ENCODE results near the gene KIDINS220.
"Not testable (repeated sequence)": the region's sequence is repeated elsewhere in the genome, so short reads cannot be mapped to it uniquely, and the experiment has no call there.

KIDINS220 gene

GRCh38 chr2:8750221-8750620 is 87.2 kb downstream of the KIDINS220 start:
- no peak for DNase-seq

GRCh38 chr2:8743261-8743660 is 94.2 kb downstream of the KIDINS220 start:
- no peak for DNase-seq

- DNase-seq: no peak
Measured at GRCh38 chr2:8740136-8740535, 97.3 kb downstream of the KIDINS220 start.

GRCh38 chr2:8737571-8738175 is 99.7 kb downstream of the KIDINS220 start:
- no peak for DNase-seq

- no peak for DNase-seq
Measured at GRCh38 chr2:8732601-8733000, 104.8 kb downstream of the KIDINS220 start.

- no peak for DNase-seq
Measured at GRCh38 chr2:8729939-8730338, 107.5 kb downstream of the KIDINS220 start.

DNA sequence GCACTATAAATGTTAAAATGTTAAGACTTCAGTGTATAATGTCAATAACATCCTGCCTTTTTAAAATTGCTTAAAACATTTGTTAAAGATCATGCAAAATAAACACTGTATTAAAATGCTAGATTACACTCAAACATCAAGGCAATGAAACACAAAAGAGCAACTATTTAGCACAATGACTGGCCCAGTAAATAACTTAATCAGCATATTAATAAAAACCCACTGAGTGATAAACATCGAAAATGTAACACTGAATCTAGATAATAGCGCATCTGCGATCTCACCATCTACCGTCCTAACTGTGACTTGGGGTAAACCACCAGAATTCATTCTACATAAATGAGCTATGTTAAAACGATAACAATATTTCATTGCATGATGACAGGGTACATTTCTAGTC is 108.3 kb downstream of the KIDINS220 start:
- DNase-seq: not testable (repeated sequence)

DNA sequence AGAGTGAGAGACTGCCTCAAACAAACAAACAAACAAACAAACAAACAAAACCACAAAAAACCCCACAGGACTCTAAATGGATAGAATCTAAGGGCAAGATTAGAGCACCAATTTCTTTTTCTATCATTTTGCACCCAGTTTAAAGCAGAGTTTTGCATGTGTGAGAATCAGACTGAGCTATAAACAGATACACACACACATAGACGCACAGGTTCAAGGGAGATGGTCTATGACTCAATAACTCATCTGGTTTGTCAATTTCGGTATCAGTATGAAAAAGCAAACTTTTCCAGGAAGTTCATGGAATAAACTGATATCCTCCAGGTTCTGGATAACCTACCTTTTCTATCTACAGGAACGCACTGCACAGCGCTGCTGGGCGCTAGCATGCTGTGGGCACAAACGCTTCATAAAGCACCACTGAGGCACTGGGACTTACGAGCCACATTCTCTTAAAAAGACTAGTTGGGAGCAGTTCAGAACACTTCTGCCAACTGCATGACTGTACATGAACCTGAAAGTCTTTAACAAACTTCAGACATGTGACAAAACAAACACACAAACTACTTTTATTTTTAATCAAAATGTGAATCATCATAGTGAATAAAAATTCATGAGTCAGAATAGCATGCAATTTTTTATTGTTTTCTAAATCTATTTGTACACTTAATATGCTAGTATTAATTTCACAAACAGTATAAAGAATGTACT is 109.0 kb downstream of the KIDINS220 start:
- DNase-seq: no peak

DNA sequence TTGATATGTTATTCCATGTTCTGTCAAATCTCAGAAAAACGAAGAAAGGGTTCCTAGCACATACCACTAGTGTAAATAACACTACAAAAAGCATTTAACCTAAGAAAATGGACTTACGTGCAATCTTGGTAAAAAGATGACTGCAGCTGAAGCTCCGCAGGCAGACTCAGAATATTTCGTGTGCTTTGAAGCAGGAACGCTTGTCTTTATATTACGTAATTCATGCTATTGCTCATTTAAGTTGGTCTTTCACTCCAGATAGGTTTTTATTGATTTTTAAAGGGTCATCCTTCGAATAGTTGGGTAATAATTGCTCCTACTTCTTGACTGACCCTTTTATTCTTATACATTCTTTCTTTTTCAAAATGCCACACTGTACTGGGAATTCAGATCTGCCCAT is 111.6 kb downstream of the KIDINS220 start:
- no peak for DNase-seq

GRCh38 chr2:8722986-8723385 is 114.4 kb downstream of the KIDINS220 start:
- DNase-seq: no peak

DNA sequence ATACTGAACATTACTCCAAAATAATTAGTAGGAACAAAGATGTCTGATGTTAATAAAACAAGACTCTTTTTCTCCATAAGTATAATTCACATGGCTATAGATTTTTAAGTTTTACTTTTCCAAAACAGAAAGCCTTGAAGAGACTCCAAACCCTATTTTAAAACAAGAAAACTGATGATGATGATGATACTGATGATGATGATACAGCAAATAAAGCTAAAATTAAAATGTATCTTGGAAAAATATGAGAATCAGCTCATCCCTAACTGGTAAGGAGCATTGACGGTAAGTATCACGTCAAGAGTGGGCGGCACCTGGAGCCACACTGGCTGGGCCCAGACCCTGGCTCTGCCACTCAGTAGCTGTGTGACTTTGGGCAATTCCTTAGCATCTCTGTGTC is 116.0 kb downstream of the KIDINS220 start:
- no peak for DNase-seq

GRCh38 chr2:8720741-8721140 is 116.7 kb downstream of the KIDINS220 start:
- no peak for DNase-seq

DNA sequence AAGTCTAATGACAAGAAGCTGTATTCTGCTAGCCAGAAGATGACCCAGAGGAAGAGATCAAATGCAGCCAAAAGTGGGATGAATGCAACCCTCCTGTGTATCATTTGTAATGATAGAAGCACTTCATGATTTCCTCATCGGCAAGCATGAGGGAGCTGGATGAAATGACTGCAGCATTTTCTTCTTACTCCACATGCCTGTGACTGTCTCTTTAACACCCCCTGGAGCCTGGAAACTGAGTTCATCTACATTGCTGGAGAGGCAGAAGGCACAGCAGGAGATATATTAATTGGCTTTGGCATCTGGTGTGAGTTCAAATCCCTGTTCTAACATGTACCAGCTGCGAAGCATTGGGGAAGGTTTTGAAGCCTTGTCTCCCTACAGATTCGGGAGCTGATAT is 117.9 kb downstream of the KIDINS220 start:
- no peak for DNase-seq

GRCh38 chr2:8714971-8715370 is 122.4 kb downstream of the KIDINS220 start:
- no peak for DNase-seq

GRCh38 chr2:8714283-8714682 is 123.1 kb downstream of the KIDINS220 start:
- DNase-seq: no peak

DNA sequence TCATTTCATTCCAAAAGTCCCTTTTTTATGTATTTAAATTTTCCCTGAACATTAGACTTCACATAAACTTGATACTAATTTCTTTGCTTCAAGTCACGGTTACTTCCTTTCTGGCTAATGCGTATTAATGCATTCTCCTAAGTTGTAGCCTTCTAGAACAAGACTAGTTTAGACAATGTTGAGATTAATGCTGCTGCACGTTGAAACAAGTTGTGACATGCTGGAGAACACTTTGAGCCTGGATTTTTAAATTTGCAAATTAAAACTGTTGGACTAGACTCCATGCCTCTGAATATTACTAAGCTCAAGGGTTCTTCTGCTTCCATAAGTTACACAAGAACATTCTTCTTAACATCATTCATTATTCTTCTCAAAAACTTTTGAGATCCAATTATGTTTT is 126.5 kb downstream of the KIDINS220 start:
- no peak for DNase-seq

- DNase-seq: no peak
Measured at GRCh38 chr2:8709611-8710010, 127.8 kb downstream of the KIDINS220 start.

DNA sequence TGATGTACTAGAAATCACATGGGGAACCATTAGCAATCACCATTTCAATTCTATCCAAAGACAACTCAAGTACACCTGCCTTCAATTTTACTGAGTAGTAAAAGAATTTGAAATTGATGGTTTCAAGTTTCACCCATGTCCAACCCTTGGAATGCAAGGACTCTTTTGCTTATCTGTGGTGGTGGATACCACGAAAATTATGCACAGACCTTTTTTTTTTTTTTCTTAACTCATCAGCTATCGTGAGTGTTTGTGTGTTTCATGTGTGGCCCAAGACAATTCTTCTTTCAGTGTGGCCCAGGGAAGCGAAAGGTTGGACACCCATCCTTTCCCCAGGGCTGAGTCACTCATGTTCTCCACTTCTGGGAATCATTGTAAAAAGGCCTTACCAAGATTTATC is 132.5 kb downstream of the KIDINS220 start:
- no peak for DNase-seq

GRCh38 chr2:8701681-8702379 is 135.6 kb downstream of the KIDINS220 start:
- no peak for DNase-seq

DNA sequence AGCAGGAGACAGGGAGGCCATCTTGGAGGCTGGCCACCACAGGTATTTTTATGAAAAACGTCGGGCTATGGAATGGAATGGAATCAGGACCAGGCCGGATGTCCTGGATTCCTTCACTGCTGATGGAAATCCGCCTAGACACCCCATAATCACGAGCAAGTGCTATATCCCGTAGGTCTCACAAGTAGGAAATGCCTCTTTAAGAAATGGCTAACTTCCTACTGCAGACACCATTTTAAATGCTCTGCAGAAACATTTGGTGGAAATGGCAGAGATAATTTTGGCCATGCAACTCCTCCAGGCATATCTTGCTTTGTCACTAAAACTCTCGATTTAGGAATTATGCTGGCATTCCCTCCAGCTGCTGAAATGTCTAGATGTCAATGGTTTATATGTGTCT is 137.6 kb downstream of the KIDINS220 start:
- no peak for DNase-seq

- DNase-seq: no peak
Measured at GRCh38 chr2:8697190-8697589, 140.2 kb downstream of the KIDINS220 start.

DNA sequence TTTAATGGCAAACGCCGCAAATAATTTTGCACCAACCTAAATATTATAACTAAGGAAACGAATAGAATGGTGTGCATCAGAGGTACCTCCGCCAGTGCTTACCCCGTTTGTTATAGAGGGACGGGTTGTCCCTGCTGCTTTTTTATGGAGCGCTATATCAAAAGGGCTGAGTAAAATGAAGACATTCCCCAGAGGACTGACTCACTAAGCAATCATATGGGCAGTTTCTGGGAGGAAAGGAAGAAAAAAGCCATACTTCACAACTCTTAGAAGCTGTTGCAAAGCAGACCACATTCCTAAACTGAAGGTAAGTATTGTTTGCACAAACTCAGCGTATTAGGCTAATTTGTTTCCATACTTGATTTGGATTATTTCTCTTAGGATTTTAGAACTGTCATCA is 142.7 kb downstream of the KIDINS220 start:
- DNase-seq: no peak

DNA sequence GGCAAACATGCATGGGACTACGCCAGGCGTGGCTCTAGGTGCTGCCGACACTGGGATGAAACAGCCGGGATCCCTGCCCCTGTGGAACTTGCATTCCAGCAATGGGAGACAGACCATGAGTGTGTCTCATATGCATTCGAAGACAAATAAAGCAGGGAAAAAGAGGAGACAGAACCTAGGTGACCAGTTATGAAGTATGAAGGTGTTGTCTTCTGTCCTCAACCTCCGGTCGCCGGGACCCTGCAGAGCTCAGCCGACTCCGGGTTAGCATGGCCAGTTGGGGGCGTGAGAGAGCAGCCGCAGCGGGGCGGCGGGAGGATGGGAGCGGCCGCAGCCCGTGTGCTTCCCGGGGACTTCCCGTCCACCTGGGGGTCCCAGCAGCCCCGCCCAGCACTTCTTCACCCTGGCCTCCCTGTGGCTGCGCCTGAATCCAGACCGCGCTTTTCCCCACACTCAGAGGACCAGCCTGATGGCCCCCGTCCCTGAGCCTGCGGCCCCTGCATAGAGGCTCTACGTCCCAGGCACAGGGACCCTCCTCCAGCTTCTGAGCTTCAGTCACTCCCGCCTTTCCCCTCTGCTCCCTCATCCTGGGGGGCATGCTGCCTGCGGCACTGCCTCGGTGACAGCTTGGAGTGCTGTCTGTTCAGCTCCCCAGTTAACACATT is 144.1 kb downstream of the KIDINS220 start:
- peak; percentile 20 for DNase-seq

DNA sequence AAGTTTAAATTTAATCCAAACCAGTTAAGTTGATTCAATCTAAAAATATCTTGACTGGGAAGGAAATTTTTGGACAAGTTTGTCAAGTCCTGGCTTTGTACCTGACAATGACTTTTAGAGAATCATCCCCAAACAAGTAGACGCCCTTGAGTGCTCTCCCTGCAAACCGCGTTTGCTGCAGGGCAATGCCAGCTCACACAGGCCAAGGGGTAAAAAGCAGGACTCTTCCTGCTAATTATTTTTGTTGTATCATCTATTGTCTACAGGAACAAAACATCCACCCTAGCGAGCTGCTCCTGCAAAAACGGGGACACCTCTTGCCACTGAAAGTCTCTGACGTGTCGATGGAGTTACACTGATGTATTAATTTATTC is 144.6 kb downstream of the KIDINS220 start:
- DNase-seq: no peak
